Fibroblast of skin of right biceps (primary cell): Measurements from ENCODE around the gene IKZF1.

Experiments
- DNase-seq: peaks from one replicate; pipeline ENCODE4 v3.0.0-alpha.2; 2013

IKZF1 gene

GRCh38 chr7:50418086-50418515 is 113.6 kb downstream of the IKZF1 start:
- DNase-seq: peak; percentile 65

DNA sequence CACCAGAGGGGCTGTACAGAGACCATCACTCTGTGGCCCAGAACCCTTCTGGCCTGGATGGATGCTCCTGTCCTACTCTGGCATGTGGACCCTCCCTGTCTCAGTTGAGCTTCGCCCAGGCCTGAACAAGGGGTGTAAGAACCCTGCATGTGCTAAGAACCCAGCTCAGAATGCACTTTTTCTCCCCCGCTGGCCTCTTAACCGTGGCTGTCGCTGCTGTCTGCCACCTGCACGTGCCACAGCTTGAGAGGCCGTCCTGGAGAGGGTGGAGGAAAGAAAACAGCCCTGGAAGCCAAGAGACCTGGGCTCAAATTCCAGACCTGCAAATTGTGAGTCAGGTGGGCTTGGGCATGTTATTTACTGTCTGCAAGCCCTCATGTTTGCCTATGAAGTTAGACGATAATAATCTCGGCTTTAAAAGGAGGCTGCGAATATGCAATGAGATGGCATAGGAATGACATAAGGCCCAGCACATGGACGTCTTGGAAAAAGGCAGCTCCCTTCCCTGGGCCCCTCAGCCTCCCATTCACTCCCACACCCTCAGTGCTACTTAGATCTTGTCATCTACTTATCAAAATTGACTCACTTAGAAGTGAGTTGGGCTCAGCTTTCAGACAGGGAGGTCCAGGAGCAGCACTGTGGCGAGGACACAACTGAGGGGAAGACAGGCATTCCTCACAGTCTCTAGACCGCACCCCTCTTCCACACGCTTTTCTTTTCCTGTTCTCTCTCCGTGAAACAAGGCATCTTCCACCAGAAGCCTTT is 114.2 kb downstream of the IKZF1 start:
- no peak for DNase-seq

DNA sequence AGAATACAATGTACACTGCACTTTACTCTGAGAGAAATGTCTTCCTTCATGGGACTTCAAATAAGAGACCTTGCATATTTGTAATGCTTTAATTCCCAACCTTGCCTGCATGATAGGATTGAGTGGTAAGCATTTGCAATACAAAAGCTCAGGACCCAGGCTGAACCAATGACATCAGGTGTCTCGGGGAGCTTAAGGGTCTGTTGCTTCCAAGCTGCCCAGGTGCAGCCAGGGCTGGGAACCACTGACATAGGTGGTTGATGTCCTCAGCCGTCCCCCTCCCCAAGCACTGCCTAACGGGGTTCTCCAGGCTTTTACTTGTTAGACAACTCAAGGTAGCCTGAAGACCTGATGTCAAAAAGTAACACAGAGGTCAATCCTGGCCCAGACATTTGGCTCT is 116.5 kb downstream of the IKZF1 start:
- DNase-seq: no peak

DNA sequence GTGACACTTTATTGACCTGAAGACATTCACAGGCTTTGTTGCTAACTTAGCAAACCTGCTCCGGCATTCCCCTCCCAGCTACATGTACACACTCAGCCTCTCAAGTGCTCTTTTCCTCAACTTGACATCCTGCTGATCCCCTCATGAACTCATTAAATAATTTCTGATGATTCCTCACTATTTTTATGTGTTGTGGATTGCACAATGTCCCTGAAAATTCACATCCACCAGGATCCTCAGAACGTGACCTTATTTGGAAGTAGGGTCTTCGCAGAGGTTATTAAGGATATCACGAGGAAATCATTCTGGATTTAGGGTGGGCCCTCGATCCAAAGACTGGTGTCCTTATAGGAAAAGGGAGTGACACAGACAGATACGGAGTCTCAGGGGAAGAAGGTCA is 118.3 kb downstream of the IKZF1 start:
- no peak for DNase-seq

GRCh38 chr7:50423860-50424259 is 119.3 kb downstream of the IKZF1 start:
- no peak for DNase-seq

GRCh38 chr7:50425318-50425717 is 120.8 kb downstream of the IKZF1 start:
- DNase-seq: no peak

DNA sequence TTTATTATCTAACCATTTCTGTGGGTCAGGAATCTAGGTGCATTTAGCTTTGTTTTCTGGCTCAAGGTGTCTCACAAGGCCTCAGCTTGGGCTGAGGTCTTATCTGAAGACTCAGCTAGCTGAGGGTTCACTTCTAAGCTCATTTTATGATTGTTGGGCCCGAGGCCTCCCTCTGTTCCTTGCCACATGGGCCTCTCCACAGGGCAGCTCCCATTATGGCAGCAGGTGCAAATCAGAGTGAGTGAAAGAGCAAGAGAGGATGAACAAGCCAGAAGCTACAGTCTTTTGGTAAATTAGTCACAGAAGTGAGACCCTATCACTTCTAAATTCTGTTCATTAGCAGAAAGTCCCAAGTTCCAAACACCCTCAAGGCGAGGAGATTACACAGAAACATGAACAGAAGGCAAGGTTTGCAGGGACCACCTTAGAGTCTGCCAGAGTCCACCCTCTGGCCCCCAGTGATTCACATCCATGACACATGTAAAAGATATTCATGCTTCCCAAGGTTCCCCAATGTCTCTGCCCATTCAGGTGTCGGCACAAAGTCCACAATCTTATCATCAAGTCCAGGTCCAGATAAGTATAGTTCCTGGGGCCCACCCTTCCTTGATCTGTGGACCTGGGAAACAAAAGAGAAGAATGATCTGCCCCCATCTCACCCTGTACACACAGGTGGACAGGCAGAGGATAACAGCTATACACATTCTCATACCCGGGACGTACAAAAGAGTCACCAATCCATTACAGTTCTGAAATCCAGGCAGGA is 121.9 kb downstream of the IKZF1 start:
- DNase-seq: no peak

DNA sequence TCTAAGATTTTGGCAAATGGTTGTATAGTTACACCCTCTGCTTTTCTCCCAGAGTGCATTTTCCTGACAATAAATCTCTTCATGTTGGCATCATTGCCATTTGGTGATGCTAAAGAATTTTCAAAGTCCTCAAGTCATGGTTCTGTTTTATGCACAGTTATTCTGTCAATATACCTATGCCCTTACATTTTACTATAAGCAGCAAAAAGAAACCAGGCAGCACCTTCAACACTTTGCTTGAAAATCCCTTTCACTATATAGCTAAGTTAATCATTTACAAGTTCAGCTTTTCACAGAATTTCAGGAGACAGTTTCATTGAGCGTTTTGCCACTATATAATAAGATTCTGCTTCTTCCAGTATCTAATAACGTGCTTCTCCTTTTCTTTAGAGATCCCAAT is 123.0 kb downstream of the IKZF1 start:
- DNase-seq: no peak

- no peak for DNase-seq
These were observed 124.4 kb downstream of the IKZF1 start for GRCh38 chr7:50428911-50429310.

DNA sequence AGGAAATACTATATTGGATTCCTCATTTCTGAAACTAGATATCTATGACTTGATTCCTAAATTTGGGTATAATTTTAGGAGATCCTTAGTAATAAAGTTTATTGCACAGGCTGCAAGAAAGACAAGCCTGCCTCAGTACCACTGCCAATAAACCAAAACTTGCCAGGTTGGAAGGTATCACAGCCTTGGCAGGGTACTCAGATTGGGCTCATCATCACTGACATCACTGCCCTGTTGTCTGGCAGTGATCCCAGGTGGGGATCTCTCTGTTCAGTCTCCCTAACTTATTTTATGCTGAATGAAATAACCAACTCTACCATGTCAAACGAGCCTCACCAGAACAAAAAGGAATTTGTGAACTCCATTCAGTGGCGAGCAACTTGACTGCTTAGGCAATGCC is 126.8 kb downstream of the IKZF1 start:
- no peak for DNase-seq

- DNase-seq: no peak
These were observed 127.3 kb downstream of the IKZF1 start for GRCh38 chr7:50431722-50432305.

DNA sequence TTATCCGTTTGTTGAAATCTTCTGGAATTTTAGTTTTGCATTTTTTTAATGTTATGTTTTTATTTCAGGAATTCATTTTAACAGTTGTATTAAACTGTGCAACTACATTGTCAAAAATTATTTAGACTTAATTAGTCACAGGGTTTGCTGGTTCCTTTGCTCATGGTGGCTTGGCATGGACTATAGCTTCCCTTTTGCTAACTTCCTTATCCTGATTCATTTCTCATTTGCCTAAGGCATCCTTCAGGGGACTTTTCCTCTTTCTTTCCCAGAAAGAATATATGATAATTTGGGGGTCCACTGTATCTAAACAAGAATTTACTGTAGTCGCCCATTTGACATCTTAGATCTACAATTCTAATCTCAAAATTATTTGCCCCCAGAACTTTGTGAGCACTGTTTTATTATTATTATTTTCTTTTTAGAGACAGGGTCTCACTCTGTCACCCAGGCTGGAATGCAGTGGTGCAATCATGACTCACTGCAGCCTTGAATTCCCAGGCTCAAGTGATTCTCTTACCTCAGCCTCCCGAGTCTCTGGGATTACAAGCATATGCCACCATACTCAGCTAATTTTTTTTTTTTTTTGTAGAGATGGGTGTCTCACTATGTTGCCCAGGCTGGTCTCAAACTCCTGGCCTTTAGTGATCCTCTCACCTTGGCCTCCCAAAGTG is 131.8 kb downstream of the IKZF1 start:
- DNase-seq: peak; percentile 81

DNA sequence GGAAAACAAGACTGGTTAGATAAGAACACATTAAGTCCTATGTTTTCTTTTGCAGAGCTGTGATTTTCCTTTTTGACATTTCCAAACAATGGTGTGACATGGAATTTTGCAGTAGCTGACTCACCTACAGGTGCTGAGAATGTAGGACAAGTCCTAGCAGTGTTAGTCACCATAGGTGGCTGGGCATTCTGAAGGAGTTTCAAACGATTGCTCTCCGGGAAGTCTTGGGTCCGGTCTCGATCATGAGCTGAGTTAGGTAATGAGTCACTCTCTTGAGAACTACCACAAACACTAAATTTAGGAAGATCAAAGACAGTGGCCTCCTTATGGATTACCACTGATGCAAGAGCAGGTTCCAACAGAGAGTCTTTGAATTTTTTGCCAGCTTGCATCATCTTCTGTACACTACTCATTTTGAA is 142.0 kb downstream of the IKZF1 start:
- peak; percentile 71 for DNase-seq

- no peak for DNase-seq
These were observed 144.3 kb downstream of the IKZF1 start for GRCh38 chr7:50448823-50449222.

DNA sequence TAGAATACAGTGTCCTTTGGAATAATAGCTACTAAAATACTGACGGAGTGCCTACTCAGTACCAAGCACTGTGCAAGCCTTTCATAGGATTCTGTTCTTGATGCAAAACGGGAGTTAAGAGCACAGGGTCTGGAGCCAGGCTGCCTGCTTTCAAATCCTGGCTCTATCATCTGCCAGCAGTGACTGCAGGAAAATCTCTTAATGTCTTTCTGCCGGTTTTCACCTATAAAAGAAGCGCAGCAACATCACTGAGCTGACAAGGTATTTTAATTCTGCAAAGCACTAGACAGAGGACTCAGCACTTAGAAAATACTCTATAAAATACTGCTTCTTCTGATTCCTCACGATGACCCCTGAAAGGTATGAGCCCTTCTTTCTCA is 145.0 kb downstream of the IKZF1 start:
- DNase-seq: no peak

- peak; percentile 76 for DNase-seq
These were observed 145.5 kb downstream of the IKZF1 start, which contains the start of gene FIGNL1 for GRCh38 chr7:50449881-50450589. Gene FIGNL1 (minus strand): TSS chr7:50450350. CDS start chr7:50447287, 3,063 bp downstream.

GRCh38 chr7:50450590-50451032 is 146.1 kb downstream of the IKZF1 start:
- DNase-seq: peak; percentile 3
